ENCODE results near the gene XRCC2. TPM values are rescaled to one million over a fixed set of nuclear protein-coding genes. Genes with fewer than 3 reads are reported as not detected.
"Not testable (repeated sequence)": the region's sequence is repeated elsewhere in the genome, so short reads cannot be mapped to it uniquely, and the experiment has no call there.

Gene XRCC2
- total RNA-seq, 1 experiment from 2014 or later = 7.7 TPM

GRCh38 chr7:152661479-152661878 is 14.5 kb downstream of the XRCC2 start:
- Histone ChIP-seq H3K79me2 (ENCODE audit: low read length) (peaks cover 85% of the 10 kb centered on the region), H3K4me1 (ENCODE audit: low read length) (no peaks in the 10 kb centered on the region), H3K36me3 (ENCODE audit: insufficient read depth, low read length) (peaks cover 20% of the 10 kb centered on the region; the same call in 1 of the 2 replicates), H3K4me2 (ENCODE audit: low read depth, low read length, poor library complexity, severe bottlenecking) (no peak overlapping the region), H3K9me3 (ENCODE audit: low read length) (no peaks in the 10 kb centered on the region), H3K9ac (ENCODE audit: low read length) (no peak overlapping the region), H2AFZ (ENCODE audit: low read length) (no peak overlapping the region), H3K27ac (ENCODE audit: low read length) (no peak overlapping the region), H3K4me3 (ENCODE audit: low read length) (no peak overlapping the region), H3K27me3 (ENCODE audit: low read length) (no peaks in the 10 kb centered on the region), H3K9me2 (replicated peaks; ENCODE audit: insufficient read depth, low read length) (no peaks in the 10 kb centered on the region), H4K20me1 (ENCODE audit: insufficient read depth, low read depth, low read length) (no peaks in the 10 kb centered on the region)
- no peak for DNase-seq

GRCh38 chr7:152660021-152660420 is 15.9 kb downstream of the XRCC2 start:
- no peaks in the 10 kb centered on the region for H3K9me2 ChIP-seq (replicated peaks; ENCODE audit: insufficient read depth, low read length)
- no peak overlapping the region for H3K9ac ChIP-seq (ENCODE audit: low read length)
- DNase-seq = no peak
- H3K4me1 ChIP-seq (ENCODE audit: low read length) = no peaks in the 10 kb centered on the region
- H3K27ac ChIP-seq (ENCODE audit: low read length) = no peak overlapping the region
- H3K4me3 ChIP-seq (ENCODE audit: low read length) = no peak overlapping the region
- H3K79me2 ChIP-seq (ENCODE audit: low read length) = peaks cover 81% of the 10 kb centered on the region
- no peaks in the 10 kb centered on the region for H4K20me1 ChIP-seq (ENCODE audit: insufficient read depth, low read depth, low read length)
- H2AFZ ChIP-seq (ENCODE audit: low read length) = no peak overlapping the region
- H3K4me2 ChIP-seq (ENCODE audit: low read depth, low read length, poor library complexity, severe bottlenecking) = no peak overlapping the region
- H3K9me3 ChIP-seq (ENCODE audit: low read length) = no peaks in the 10 kb centered on the region
- peaks cover 22% of the 10 kb centered on the region for H3K36me3 ChIP-seq (ENCODE audit: insufficient read depth, low read length)
- H3K27me3 ChIP-seq (ENCODE audit: low read length) = no peaks in the 10 kb centered on the region

DNA sequence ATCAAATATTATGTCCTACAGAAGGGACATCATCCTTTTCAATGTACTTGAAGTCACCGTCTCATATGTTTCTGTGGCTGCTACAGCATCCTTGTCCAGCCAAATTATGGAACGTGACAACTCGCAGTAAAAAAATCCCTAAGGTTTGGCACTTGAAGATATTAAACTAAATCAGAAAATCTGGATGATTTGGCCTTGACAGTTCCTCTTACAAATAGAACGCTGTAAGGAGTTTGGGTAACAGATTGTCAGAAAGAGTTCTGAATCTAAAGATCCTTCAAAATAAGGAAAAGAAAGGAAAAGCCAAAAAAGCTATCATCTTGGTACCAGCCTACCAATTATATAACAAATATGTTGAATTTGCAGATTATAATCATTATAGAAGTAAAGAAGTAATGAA is 21.0 kb downstream of the XRCC2 start:
- H3K79me2 ChIP-seq (ENCODE audit: low read length) = peaks cover 57% of the 10 kb centered on the region
- H2AFZ ChIP-seq (ENCODE audit: low read length) = no peak overlapping the region
- H3K4me1 ChIP-seq (ENCODE audit: low read length) = no peaks in the 10 kb centered on the region
- H3K9me2 ChIP-seq (replicated peaks; ENCODE audit: insufficient read depth, low read length) = no peaks in the 10 kb centered on the region
- no peak for DNase-seq
- no peak overlapping the region for H3K4me3 ChIP-seq (ENCODE audit: low read length)
- no peaks in the 10 kb centered on the region for H4K20me1 ChIP-seq (ENCODE audit: insufficient read depth, low read depth, low read length)
- H3K9me3 ChIP-seq (ENCODE audit: low read length) = no peaks in the 10 kb centered on the region
- no peak overlapping the region for H3K27ac ChIP-seq (ENCODE audit: low read length)
- no peak overlapping the region for H3K4me2 ChIP-seq (ENCODE audit: low read depth, low read length, poor library complexity, severe bottlenecking)
- H3K36me3 ChIP-seq (ENCODE audit: insufficient read depth, low read length) = peaks cover 25% of the 10 kb centered on the region
- H3K27me3 ChIP-seq (ENCODE audit: low read length) = no peaks in the 10 kb centered on the region
- no peak overlapping the region for H3K9ac ChIP-seq (ENCODE audit: low read length)

DNA sequence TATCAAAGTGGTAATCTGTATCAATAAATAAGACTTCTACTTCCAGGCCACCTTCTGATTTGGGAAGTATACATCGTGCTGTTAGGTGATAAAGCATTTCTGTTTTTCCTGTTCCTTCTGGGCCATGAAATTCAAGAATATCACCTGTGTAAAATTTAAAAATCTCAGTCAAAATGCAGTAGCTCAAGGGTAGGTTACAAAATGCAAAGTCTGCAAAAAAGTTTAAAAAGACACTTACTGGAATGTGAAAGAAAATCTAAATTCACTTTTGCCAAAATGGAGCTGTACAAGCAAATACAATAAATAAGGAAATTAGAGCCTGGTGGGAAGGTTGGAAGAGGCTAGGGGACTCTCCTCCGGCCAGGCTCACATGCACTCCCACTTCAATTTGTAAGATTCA is 26.7 kb downstream of the XRCC2 start:
- no peaks in the 10 kb centered on the region for H3K4me1 ChIP-seq (ENCODE audit: low read length)
- H3K27ac ChIP-seq (ENCODE audit: low read length) = no peak overlapping the region
- H3K36me3 ChIP-seq (ENCODE audit: insufficient read depth, low read length) = peaks cover 37% of the 10 kb centered on the region; the same call in 1 of the 2 replicates
- no peaks in the 10 kb centered on the region for H3K9me3 ChIP-seq (ENCODE audit: low read length)
- H3K27me3 ChIP-seq (ENCODE audit: low read length) = no peaks in the 10 kb centered on the region
- H2AFZ ChIP-seq (ENCODE audit: low read length) = no peak overlapping the region
- no peak overlapping the region for H3K4me2 ChIP-seq (ENCODE audit: low read depth, low read length, poor library complexity, severe bottlenecking)
- no peaks in the 10 kb centered on the region for H4K20me1 ChIP-seq (ENCODE audit: insufficient read depth, low read depth, low read length)
- H3K9ac ChIP-seq (ENCODE audit: low read length) = no peak overlapping the region
- H3K79me2 ChIP-seq (ENCODE audit: low read length) = peaks cover 15% of the 10 kb centered on the region
- no peak overlapping the region for H3K4me3 ChIP-seq (ENCODE audit: low read length)
- no peak for DNase-seq
- no peaks in the 10 kb centered on the region for H3K9me2 ChIP-seq (replicated peaks; ENCODE audit: insufficient read depth, low read length)

- Histone ChIP-seq H3K79me2 (ENCODE audit: low read length) (peaks cover 4% of the 10 kb centered on the region; the same call in 1 of the 2 replicates), H3K9me3 (ENCODE audit: low read length) (no peaks in the 10 kb centered on the region), H3K9ac (ENCODE audit: low read length) (no peak overlapping the region), H2AFZ (ENCODE audit: low read length) (no peak overlapping the region), H3K36me3 (ENCODE audit: insufficient read depth, low read length) (peaks cover 34% of the 10 kb centered on the region; the same call in 1 of the 2 replicates), H3K4me2 (ENCODE audit: low read depth, low read length, poor library complexity, severe bottlenecking) (no peak overlapping the region), H3K27me3 (ENCODE audit: low read length) (no peaks in the 10 kb centered on the region), H3K4me3 (ENCODE audit: low read length) (no peak overlapping the region), H3K4me1 (ENCODE audit: low read length) (no peaks in the 10 kb centered on the region), H3K27ac (ENCODE audit: low read length) (no peak overlapping the region), H4K20me1 (ENCODE audit: insufficient read depth, low read depth, low read length) (no peaks in the 10 kb centered on the region), H3K9me2 (replicated peaks; ENCODE audit: insufficient read depth, low read length) (no peaks in the 10 kb centered on the region)
- DNase-seq = no peak
These were observed 28.9 kb downstream of the XRCC2 start for GRCh38 chr7:152647009-152647408.

DNA sequence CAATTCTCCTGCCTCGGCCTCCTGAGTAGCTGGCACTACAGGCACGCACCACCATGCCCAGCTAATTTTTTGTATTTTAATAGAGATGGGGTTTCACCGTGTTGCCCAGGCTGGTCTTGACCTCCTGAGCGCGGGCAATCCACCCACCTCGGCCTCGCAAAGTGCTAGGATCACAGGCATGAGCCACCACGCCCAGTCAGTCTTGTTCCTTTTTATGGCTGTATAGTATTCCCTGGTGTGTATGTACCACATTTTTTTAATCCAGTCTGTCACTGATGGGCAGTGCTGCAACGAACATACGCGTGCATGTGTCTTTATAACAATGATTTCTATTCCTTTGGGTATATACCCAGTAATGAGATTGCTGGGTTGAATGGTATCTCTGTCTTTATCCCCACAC is 29.4 kb downstream of the XRCC2 start:
- not testable (repeated sequence) for H3K4me1 ChIP-seq (ENCODE audit: low read length); H3K9me2 ChIP-seq (replicated peaks; ENCODE audit: insufficient read depth, low read length); H3K9me3 ChIP-seq (ENCODE audit: low read length); DNase-seq; H2AFZ ChIP-seq (ENCODE audit: low read length); H3K27ac ChIP-seq (ENCODE audit: low read length); H3K9ac ChIP-seq (ENCODE audit: low read length); H3K79me2 ChIP-seq (ENCODE audit: low read length); H3K27me3 ChIP-seq (ENCODE audit: low read length); H3K4me3 ChIP-seq (ENCODE audit: low read length); H4K20me1 ChIP-seq (ENCODE audit: insufficient read depth, low read depth, low read length); H3K4me2 ChIP-seq (ENCODE audit: low read depth, low read length, poor library complexity, severe bottlenecking)
- peaks cover 34% of the 10 kb centered on the region; the same call in 1 of the 2 replicates for H3K36me3 ChIP-seq (ENCODE audit: insufficient read depth, low read length)

DNA sequence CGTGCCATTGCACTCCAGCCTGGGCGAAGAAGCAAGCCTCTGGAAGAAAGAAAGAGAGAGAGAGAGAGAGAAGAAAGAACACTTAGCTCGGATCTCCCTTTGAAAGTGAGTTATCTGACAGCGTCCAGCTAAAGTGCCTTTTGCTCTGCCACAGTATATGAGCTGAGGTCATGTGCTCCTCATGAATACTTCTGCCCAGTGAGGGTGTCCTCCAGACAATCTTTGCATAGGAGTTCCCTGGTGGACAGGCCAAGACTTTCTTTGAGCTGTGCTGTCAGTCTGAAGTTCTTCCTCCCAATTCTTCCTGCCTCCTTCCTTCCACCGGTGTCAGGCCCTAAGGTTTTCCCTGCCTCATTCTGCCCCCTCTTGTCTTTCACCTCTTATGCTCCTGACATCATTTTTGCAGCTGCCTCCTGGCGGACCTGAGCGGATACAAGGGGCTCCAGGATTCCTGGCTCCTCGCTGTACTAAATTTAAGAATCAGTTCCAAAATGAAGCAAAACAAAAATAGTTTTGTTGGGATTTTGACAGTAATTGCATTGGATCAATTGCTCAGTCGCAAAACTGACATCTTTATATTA is 31.9 kb downstream of the XRCC2 start:
- no peaks in the 10 kb centered on the region for H3K79me2 ChIP-seq (ENCODE audit: low read length)
- H3K27me3 ChIP-seq (ENCODE audit: low read length) = no peaks in the 10 kb centered on the region
- H3K4me1 ChIP-seq (ENCODE audit: low read length) = no peaks in the 10 kb centered on the region
- H4K20me1 ChIP-seq (ENCODE audit: insufficient read depth, low read depth, low read length) = no peaks in the 10 kb centered on the region
- no peak overlapping the region for H3K27ac ChIP-seq (ENCODE audit: low read length)
- H2AFZ ChIP-seq (ENCODE audit: low read length) = no peak overlapping the region
- no peak for DNase-seq
- no peak overlapping the region for H3K9ac ChIP-seq (ENCODE audit: low read length)
- no peak overlapping the region for H3K4me2 ChIP-seq (ENCODE audit: low read depth, low read length, poor library complexity, severe bottlenecking)
- no peaks in the 10 kb centered on the region for H3K9me3 ChIP-seq (ENCODE audit: low read length)
- no peak overlapping the region for H3K4me3 ChIP-seq (ENCODE audit: low read length)
- peaks cover 23% of the 10 kb centered on the region; the same call in 1 of the 2 replicates for H3K36me3 ChIP-seq (ENCODE audit: insufficient read depth, low read length)
- H3K9me2 ChIP-seq (replicated peaks; ENCODE audit: insufficient read depth, low read length) = no peaks in the 10 kb centered on the region

- H3K79me2 ChIP-seq (ENCODE audit: low read length) = no peaks in the 10 kb centered on the region
- H3K9ac ChIP-seq (ENCODE audit: low read length) = no peak overlapping the region
- H3K4me2 ChIP-seq (ENCODE audit: low read depth, low read length, poor library complexity, severe bottlenecking) = no peak overlapping the region
- H3K9me3 ChIP-seq (ENCODE audit: low read length) = no peaks in the 10 kb centered on the region
- H4K20me1 ChIP-seq (ENCODE audit: insufficient read depth, low read depth, low read length) = no peaks in the 10 kb centered on the region
- no peaks in the 10 kb centered on the region for H3K9me2 ChIP-seq (replicated peaks; ENCODE audit: insufficient read depth, low read length)
- no peak overlapping the region for H3K4me3 ChIP-seq (ENCODE audit: low read length)
- no peaks in the 10 kb centered on the region for H3K27me3 ChIP-seq (ENCODE audit: low read length)
- no peak for DNase-seq
- no peak overlapping the region for H3K27ac ChIP-seq (ENCODE audit: low read length)
- H3K36me3 ChIP-seq (ENCODE audit: insufficient read depth, low read length) = no peaks in the 10 kb centered on the region
- no peak overlapping the region for H2AFZ ChIP-seq (ENCODE audit: low read length)
- H3K4me1 ChIP-seq (ENCODE audit: low read length) = no peaks in the 10 kb centered on the region
These were observed 34.6 kb downstream of the XRCC2 start for GRCh38 chr7:152641384-152641783.

All from Karpas-422 (cell line).